Left ventricle myocardium inferior (tissue), 1 donor: ENCODE measurements around the gene CHRNA7. TPM values are rescaled to one million over a fixed set of nuclear protein-coding genes. Genes with fewer than 3 reads are reported as not detected.

ENCODE experiments used
- DNase-seq: peaks from one replicate; pipeline ENCODE4 v3.0.0-alpha.2; 2020
- H3K27ac ChIP-seq: fragments of 200-600 bp; replicated peaks from 2 replicates; pipeline ENCODE4 v1.8.0; 2021
- H3K27me3 ChIP-seq: fragments of 200-600 bp; 2 replicates; pipeline ENCODE4 v1.8.0; 2021; ENCODE audit warnings: low read depth
- H3K36me3 ChIP-seq: fragments of 200-600 bp; 2 replicates; pipeline ENCODE4 v1.8.0; 2021
- H3K4me1 ChIP-seq: fragments of 200-600 bp; 2 replicates; pipeline ENCODE4 v1.8.0; 2021
- H3K4me3 ChIP-seq: fragments of 200-600 bp; 2 replicates; pipeline ENCODE4 v1.8.0; 2021; ENCODE audit warnings: mild to moderate bottlenecking, moderate library complexity
- H3K9me3 ChIP-seq: fragments of 200-600 bp; replicated peaks from 2 replicates; pipeline ENCODE4 v1.8.0; 2021
- CTCF ChIP-seq: fragments of 200-600 bp; IDR thresholded peaks from 2 replicates; pipeline ENCODE4 v1.8.0; 2021; ENCODE audit warnings: antibody characterized with exemption, mild to moderate bottlenecking, borderline replicate concordance
- intact Hi-C: fragments of 100-400 bp; cut with micrococcal nuclease; formaldehyde crosslinking; loops from one replicate; pipeline ENCODE4 v1.11.0; 2022
- long read RNA-seq: library from polyadenylated mRNA; unstranded; transcript quantifications from one replicate; pipeline ENCODE4 v2.0.0, GENCODE V29; 2021
- total RNA-seq: library from RNA; stranded (reverse); fragmentation: NEBNext Ultra II Directional; extraction: Animal tissue kit (Norgen Biotek cat#: 25700); gene quantifications from one replicate; pipeline ENCODE4 v1.2.1, GENCODE V29; 2021
- donor health status: DM: no; HTN: yes; CAD: no; lungs with severe emphysema.

Gene CHRNA7
- 0.60 TPM for total RNA-seq
- long read RNA-seq, full-length matches to known transcripts, result 3 of 4 reads
- long read RNA-seq, partial matches to known transcripts, result 0 of 4 reads
- long read RNA-seq, other reads (novel, unspliced or antisense), result 1 of 4 reads

- peak within 1 kb of the TSS; percentile 73 for H3K4me3 ChIP-seq
- H3K4me1 ChIP-seq, result peaks cover 19% of the 10 kb centered on the region
- peaks cover 83% of the 10 kb centered on the region for H3K27me3 ChIP-seq
- intact Hi-C loops, result no loop called here
- H3K9me3 ChIP-seq, result no peaks in the 10 kb centered on the region
- H3K27ac ChIP-seq, result peak within 1 kb of the TSS; percentile 23
- DNase-seq, result peak; percentile 59
- no peaks in the 10 kb centered on the region for H3K36me3 ChIP-seq
- TF ChIP-seq CTCF, result peak; percentile 56
Measured at GRCh38 chr15:32029862-32030781, at the start of gene CHRNA7. TSS of gene CHRNA7 (plus strand) at chr15:32030515. CDS start at chr15:32030595, 80 bp downstream.

GRCh38 chr15:31985607-31986006 is 44.7 kb upstream of the CHRNA7 start:
- H3K27ac ChIP-seq, result no peak overlapping the region
- TF ChIP-seq CTCF, result no peak
- intact Hi-C loops, result no loop called here
- peaks cover 6% of the 10 kb centered on the region for H3K9me3 ChIP-seq
- peaks cover 63% of the 10 kb centered on the region for H3K27me3 ChIP-seq
- H3K36me3 ChIP-seq, result no peaks in the 10 kb centered on the region
- no peaks in the 10 kb centered on the region for H3K4me1 ChIP-seq
- DNase-seq, result no peak
- H3K4me3 ChIP-seq, result no peak overlapping the region

GRCh38 chr15:31993062-31993461 is 37.3 kb upstream of the CHRNA7 start:
- H3K27ac ChIP-seq, result no peak overlapping the region
- H3K4me3 ChIP-seq, result no peak overlapping the region
- peaks cover 6% of the 10 kb centered on the region for H3K9me3 ChIP-seq
- peaks cover 26% of the 10 kb centered on the region for H3K27me3 ChIP-seq
- TF ChIP-seq CTCF, result no peak
- no peaks in the 10 kb centered on the region for H3K36me3 ChIP-seq
- no peaks in the 10 kb centered on the region for H3K4me1 ChIP-seq
- intact Hi-C loops, result no loop called here
- DNase-seq, result no peak

DNA sequence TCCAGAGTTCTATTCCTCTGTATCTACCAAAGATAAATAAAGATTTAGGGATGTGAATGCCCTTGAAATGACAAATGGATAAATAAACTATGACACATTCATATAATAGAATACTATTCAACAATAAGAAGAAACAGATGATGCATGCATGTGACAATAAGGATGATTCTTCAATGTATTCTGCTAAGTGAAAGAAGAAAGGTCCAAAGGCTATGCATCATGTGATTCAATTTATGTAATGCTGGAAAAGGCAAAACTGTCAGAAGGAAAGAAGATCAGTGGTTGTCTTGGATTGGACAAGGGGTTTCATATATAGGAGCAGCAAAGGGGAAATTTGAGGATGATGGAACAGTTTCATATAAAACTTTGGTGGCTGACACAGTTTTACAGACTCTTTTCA is 32.6 kb upstream of the CHRNA7 start:
- DNase-seq, result no peak
- Histone ChIP-seq H3K27ac (no peak overlapping the region), H3K4me3 (no peak overlapping the region), H3K36me3 (no peaks in the 10 kb centered on the region), H3K9me3 (no peaks in the 10 kb centered on the region), H3K4me1 (no peaks in the 10 kb centered on the region), H3K27me3 (peaks cover 21% of the 10 kb centered on the region)
- no peak for TF ChIP-seq CTCF
- intact Hi-C loops, result no loop called here

DNA sequence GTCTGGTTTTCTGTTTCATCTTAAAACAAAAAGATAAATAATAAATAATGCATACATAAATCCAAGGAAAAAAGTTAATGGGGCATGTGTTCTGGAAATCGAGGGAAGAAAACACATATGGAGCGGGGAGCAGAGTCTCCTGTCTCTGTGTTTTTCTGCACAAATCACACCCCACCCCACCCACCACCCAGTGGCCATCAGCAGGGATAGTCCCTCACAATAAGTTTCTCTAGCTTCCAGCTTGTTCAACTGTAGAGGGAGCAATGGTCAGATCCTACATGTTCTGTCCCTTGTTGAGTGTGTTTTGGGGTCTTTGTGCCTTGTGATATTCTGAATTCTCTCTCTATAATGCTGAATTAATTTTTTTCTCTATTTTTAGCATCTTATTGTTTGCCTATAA is 26.8 kb upstream of the CHRNA7 start:
- no peaks in the 10 kb centered on the region for H3K4me1 ChIP-seq
- peaks cover 14% of the 10 kb centered on the region for H3K27me3 ChIP-seq
- H3K36me3 ChIP-seq, result no peaks in the 10 kb centered on the region
- H3K9me3 ChIP-seq, result no peaks in the 10 kb centered on the region
- no peak overlapping the region for H3K4me3 ChIP-seq
- H3K27ac ChIP-seq, result no peak overlapping the region
- intact Hi-C loops, result no loop called here
- TF ChIP-seq CTCF, result no peak
- DNase-seq, result no peak
